IMR-90 (cell line): ENCODE results near the gene GALNT12. TPM values are rescaled to one million over a fixed set of nuclear protein-coding genes. Genes with fewer than 3 reads are reported as not detected.

Experiments used
- ATAC-seq: fragments of 200-7000 bp; cut with Tn5 transposase; 2 replicates; pipeline ENCODE4 v1.9.1; 2020; ENCODE audit warnings: low read depth, mild to moderate bottlenecking, moderate library complexity
- BruUV-seq: library from RNA; stranded (reverse); fragments of 400-500 nt; replicated peaks from 2 replicates; lab custom pipeline; 2021; lab: Mats Ljungman, UMichigan
- CTCF ChIA-PET: fragments of 300-600 bp; formaldehyde crosslinking; extraction: SDS; loops from one replicate; lab custom pipeline; 2021; ENCODE audit warnings: antibody characterized with exemption; lab: Yijun Ruan, JAX
- POLR2A ChIA-PET: fragments of 300-600 bp; sonication (Branson Sonifier 250); formaldehyde crosslinking; loops from one replicate; lab custom pipeline; 2022; ENCODE audit warnings: antibody characterized with exemption; ENCODE audit not compliant: unreplicated experiment; lab: Charles Lee
- DNase-seq: peaks from one replicate; pipeline ENCODE4 v3.0.0; 2013
- H2AFZ ChIP-seq: replicated peaks from 2 replicates; pipeline ENCODE3; 2013; ENCODE audit warnings: low read length, mild to moderate bottlenecking; ENCODE audit not compliant: poor library complexity
- H2AK5ac ChIP-seq: 2 replicates; pipeline ENCODE4 v1.6.1; 2013; ENCODE audit warnings: low read depth, low read length, inconsistent platforms
- H2AK9ac ChIP-seq: replicated peaks from 2 replicates; pipeline ENCODE3; 2013; ENCODE audit warnings: mild to moderate bottlenecking, low read depth, low read length, moderate library complexity; ENCODE audit not compliant: poor library complexity
- H2BK120ac ChIP-seq: 2 replicates; pipeline ENCODE4 v1.6.1; 2013; ENCODE audit warnings: low read depth, low read length, inconsistent platforms
- H2BK15ac ChIP-seq: 3 replicates; pipeline ENCODE4 v1.6.1; 2013; ENCODE audit warnings: low read depth, low read length, inconsistent platforms
- H2BK20ac ChIP-seq: 2 replicates; pipeline ENCODE4 v1.6.1; 2013; ENCODE audit warnings: low read depth, mild to moderate bottlenecking, inconsistent platforms, low read length, moderate library complexity
- H2BK5ac ChIP-seq: 2 replicates; pipeline ENCODE4 v1.6.1; 2013; ENCODE audit warnings: mild to moderate bottlenecking, low read depth, low read length, inconsistent platforms; ENCODE audit not compliant: poor library complexity, severe bottlenecking
- H3K14ac ChIP-seq: replicated peaks from 2 replicates; pipeline ENCODE4 v1.6.1; 2013; ENCODE audit warnings: low read depth, low read length, inconsistent platforms
- H3K18ac ChIP-seq: 2 replicates; pipeline ENCODE4 v1.6.1; 2013; ENCODE audit warnings: low read depth, low read length, control low read depth
- H3K23ac ChIP-seq: 2 replicates; pipeline ENCODE4 v1.6.1; 2013; ENCODE audit warnings: low read depth, low read length, inconsistent platforms
- H3K27ac ChIP-seq: 2 replicates; pipeline ENCODE4 v1.5.1; 2013; ENCODE audit warnings: mild to moderate bottlenecking, control low read depth, low read length; ENCODE audit not compliant: insufficient read depth
- H3K27me3 ChIP-seq: 2 replicates; pipeline ENCODE4 v1.6.1; 2013; ENCODE audit warnings: low read length; ENCODE audit not compliant: control insufficient read depth, insufficient read depth
- H3K36me3 ChIP-seq: 2 replicates; pipeline ENCODE4 v1.6.1; 2013; ENCODE audit warnings: low read length, mixed read lengths; ENCODE audit not compliant: control insufficient read depth, insufficient read depth
- H3K4ac ChIP-seq: 2 replicates; pipeline ENCODE4 v1.6.1; 2013; ENCODE audit warnings: low read depth, low read length, inconsistent platforms
- H3K4me1 ChIP-seq: 2 replicates; pipeline ENCODE4 v1.6.1; 2013; ENCODE audit warnings: low read length, mixed read lengths; ENCODE audit not compliant: control insufficient read depth, insufficient read depth
- H3K4me2 ChIP-seq: 2 replicates; pipeline ENCODE4 v1.6.1; 2013; ENCODE audit warnings: low read depth, mild to moderate bottlenecking, control low read depth, low read length, moderate library complexity
- H3K4me3 ChIP-seq: 2 replicates; pipeline ENCODE4 v1.5.1; 2013; ENCODE audit warnings: low read depth, mild to moderate bottlenecking, control low read depth, low read length, moderate library complexity; ENCODE audit not compliant: insufficient read depth
- H3K56ac ChIP-seq: 2 replicates; pipeline ENCODE4 v1.6.1; 2013; ENCODE audit warnings: low read length, inconsistent platforms; ENCODE audit not compliant: insufficient read depth; ENCODE audit errors: extremely low read depth
- H3K79me1 ChIP-seq, 2 experiments: 2 replicates each; pipeline ENCODE4 v1.6.1; 2013; ENCODE audit warnings: low read length in 2 of 2, inconsistent platforms in 1 of 2, low read depth in 1 of 2
- H3K9ac ChIP-seq: 2 replicates; pipeline ENCODE4 v1.6.1; 2013; ENCODE audit warnings: low read depth, low read length, control low read depth
- H3K9me1 ChIP-seq: 2 replicates; pipeline ENCODE4 v1.6.1; 2013; ENCODE audit warnings: low read length, inconsistent platforms; ENCODE audit not compliant: insufficient read depth
- H3K9me3 ChIP-seq: 2 replicates; pipeline ENCODE4 v1.6.1; 2013; ENCODE audit warnings: low read length; ENCODE audit not compliant: control insufficient read depth, insufficient read depth
- H4K20me1 ChIP-seq: 2 replicates; pipeline ENCODE4 v1.6.1; 2013; ENCODE audit warnings: low read length, inconsistent platforms; ENCODE audit not compliant: insufficient read depth
- H4K5ac ChIP-seq: 2 replicates; pipeline ENCODE4 v1.6.1; 2013; ENCODE audit warnings: mild to moderate bottlenecking, low read depth, low read length, control low read depth
- H4K8ac ChIP-seq, 2 experiments: 2 replicates each; pipeline ENCODE4 v1.6.1; 2013; ENCODE audit warnings: low read depth in 2 of 2, low read length in 2 of 2, control low read depth in 1 of 2, inconsistent platforms in 1 of 2
- H4K91ac ChIP-seq: 2 replicates; pipeline ENCODE4 v1.6.1; 2013; ENCODE audit warnings: low read depth, low read length, inconsistent platforms; ENCODE audit not compliant: insufficient read depth
- BHLHE40 ChIP-seq: fragments of 150-350 bp; IDR thresholded peaks from 2 replicates; pipeline ENCODE4 v1.6.1; 2016; ENCODE audit warnings: mild to moderate bottlenecking, low read depth, low read length
- CEBPB ChIP-seq: IDR thresholded peaks from 2 replicates; pipeline ENCODE4 v1.6.1; 2012; ENCODE audit warnings: low read depth, low read length, improper control_type of control experiment
- CHD1 ChIP-seq: IDR thresholded peaks from 2 replicates; pipeline ENCODE4 v1.6.1; 2012; ENCODE audit warnings: low read depth, low read length, improper control_type of control experiment
- USF2 ChIP-seq: fragments of 150-350 bp; IDR thresholded peaks from 2 replicates; pipeline ENCODE4 v1.6.1; 2017; ENCODE audit warnings: mild to moderate bottlenecking, antibody characterized with exemption, low read length, low read depth
- WGBS, 2 experiments: methylation state at CpG; one replicate each; pipeline versions ENCODE4 v1.1.5 to v1.1.7; 2013; ENCODE audit warnings: missing lambda C conversion rate in 2 of 2; ENCODE audit not compliant: insufficient read length in 1 of 2; ENCODE audit errors: extremely low coverage in 2 of 2; 5-methylcytosine and 5-hydroxymethylcytosine counted together
- dilution Hi-C: fragments of 300-500 bp; cut with HindIII; formaldehyde crosslinking; loops from one replicate; pipeline ENCODE4 v1.14.3; 2018; ENCODE audit warnings: low sequenced_read_pairs; ENCODE audit not compliant: unreplicated experiment
- in situ Hi-C: fragments of 300-500 bp; cut with MboI; formaldehyde crosslinking; loops from 3 replicates; pipeline ENCODE4 v1.14.3; 2019; ENCODE audit warnings: low sequenced_read_pairs, inconsistent platforms, mixed read lengths
- intact Hi-C: fragments of 100-400 bp; cut with micrococcal nuclease; formaldehyde crosslinking; loops from 2 replicates; pipeline ENCODE4 v1.10.0; 2022
- polyA plus RNA-seq, 3 experiments: library from polyadenylated mRNA; depleted of rRNA; stranded (reverse); fragments of >200 nt; gene quantifications; 2 replicates each; pipeline ENCODE4 v1.2.3, GENCODE V29; 2012; ENCODE audit warnings: low replicate concordance in 1 of 3
- total RNA-seq: library from RNA; depleted of rRNA; stranded (reverse); fragments of >200 nt; gene quantifications from 2 replicates; pipeline ENCODE4 v1.2.3, GENCODE V29; 2012

The GALNT12 gene
- total and polyA plus RNA-seq, 2 of the 4 experiments (the other 2 are of a cell fraction), result 2.3 to 2.5 TPM

GRCh38 chr9:98825414-98825813, 17.9 kb downstream of the GALNT12 start:
- CTCF ChIA-PET, result no interaction called here
- BruUV-seq, result no TSS peak

More at GRCh38 chr9:98825414-98825813, 17.9 kb downstream of the GALNT12 start:
- no peaks in the 10 kb centered on the region for H3K36me3 ChIP-seq
- no peaks in the 10 kb centered on the region for H3K9me3 ChIP-seq
- H3K79me1 ChIP-seq, result no peaks in the 10 kb centered on the region
- TF ChIP-seq CHD1, result no peak
- no peak for TF ChIP-seq BHLHE40
- TF ChIP-seq CEBPB, result no peak
- TF ChIP-seq USF2, result no peak
- no peak overlapping the region for H2BK120ac ChIP-seq
- in situ Hi-C loops (no loop called here), dilution Hi-C loops (loop anchor here (25.0 kb wide), 1 partner anchor 312 kb away; no protein-coding TSS in a partner anchor), intact Hi-C loops (no loop called here)
- H2BK5ac ChIP-seq, result no peak overlapping the region
- H3K4me3 ChIP-seq, result no peak overlapping the region
- ATAC-seq (no peak), DNase-seq (no peak)
- peaks cover 2% of the 10 kb centered on the region; the same call in 1 of the 2 replicates for H3K9me1 ChIP-seq
- H2AK5ac ChIP-seq, result no peak overlapping the region
- no peak overlapping the region for H2AFZ ChIP-seq
- H3K23ac ChIP-seq, result no peak overlapping the region
- POLR2A ChIA-PET, result no interaction called here
- H3K56ac ChIP-seq, result no peak overlapping the region
- H2BK20ac ChIP-seq, result no peak overlapping the region
- no peaks in the 10 kb centered on the region; the same call in 1 of the 2 replicates for H4K20me1 ChIP-seq
- no peak overlapping the region for H2AK9ac ChIP-seq
- H3K4ac ChIP-seq, result no peak overlapping the region
- no peak overlapping the region for H3K14ac ChIP-seq
- no peak overlapping the region for H3K4me2 ChIP-seq
- H4K91ac ChIP-seq, result no peak overlapping the region
- H4K8ac ChIP-seq, result no peak overlapping the region
- WGBS, 2 experiments, result 100% methylated on average over 1 of the region's 3 CpGs; no CpG with 5 or more reads in 1 of the 2 experiments
- no peaks in the 10 kb centered on the region; the same call in 1 of the 2 replicates for H3K27me3 ChIP-seq
- no peak overlapping the region for H3K18ac ChIP-seq
- H3K4me1 ChIP-seq, result no peaks in the 10 kb centered on the region
- H2BK15ac ChIP-seq, result no peak overlapping the region
- no peak overlapping the region for H3K9ac ChIP-seq
- no peak overlapping the region for H4K5ac ChIP-seq
- H3K27ac ChIP-seq, result no peak overlapping the region
